HG02623 (cell line): ENCODE results near the gene FUBP3.

ENCODE experiments used
- ATAC-seq: cut with Tn5 transposase; IDR thresholded peaks from one replicate; pipeline ENCODE4 v1.9.1; 2021; ENCODE audit warnings: moderate library complexity; ENCODE audit not compliant: unreplicated experiment

The FUBP3 gene

GRCh38 chr9:130606887-130607600 is 27.7 kb downstream of the FUBP3 start:
- ATAC-seq: no peak

GRCh38 chr9:130607640-130608420 is 28.5 kb downstream of the FUBP3 start:
- no peak for ATAC-seq

GRCh38 chr9:130608554-130609134 is 29.3 kb downstream of the FUBP3 start:
- ATAC-seq: no peak

GRCh38 chr9:130609163-130609562 is 29.8 kb downstream of the FUBP3 start:
- no peak for ATAC-seq

- ATAC-seq: no peak
Measured at GRCh38 chr9:130610862-130611707, 31.7 kb downstream of the FUBP3 start.

- ATAC-seq: no peak
Measured at GRCh38 chr9:130616451-130616850, 37.1 kb downstream of the FUBP3 start.

- no peak for ATAC-seq
Measured at GRCh38 chr9:130623466-130623865, 44.1 kb downstream of the FUBP3 start.

- no peak for ATAC-seq
Measured at GRCh38 chr9:130624154-130624553, 44.8 kb downstream of the FUBP3 start.

- no peak for ATAC-seq
Measured at GRCh38 chr9:130626249-130626996, 47.0 kb downstream of the FUBP3 start.

- no peak for ATAC-seq
Measured at GRCh38 chr9:130627051-130627450, 47.7 kb downstream of the FUBP3 start.

- no peak for ATAC-seq
Measured at GRCh38 chr9:130627896-130628792, 48.8 kb downstream of the FUBP3 start.

- ATAC-seq: no peak
Measured at GRCh38 chr9:130629443-130630070, 50.2 kb downstream of the FUBP3 start.

- no peak for ATAC-seq
Measured at GRCh38 chr9:130630071-130630450, 50.7 kb downstream of the FUBP3 start.

GRCh38 chr9:130630506-130631330 is 51.3 kb downstream of the FUBP3 start:
- ATAC-seq: no peak

- ATAC-seq: no peak
Measured at GRCh38 chr9:130631331-130632080, 52.1 kb downstream of the FUBP3 start.

- ATAC-seq: no peak
Measured at GRCh38 chr9:130632081-130632710, 52.8 kb downstream of the FUBP3 start.

- no peak for ATAC-seq
Measured at GRCh38 chr9:130632841-130633240, 53.5 kb downstream of the FUBP3 start.
